Hematopoietic multipotent progenitor cell treated with erythropoietin and hydrocortisone succinate and interleukin-3 and kit ligand, for 4 days (in vitro differentiated cells): ENCODE data around the gene SLC17A1.

Source experiments
- DNase-seq: peaks from one replicate; pipeline ENCODE4 v3.0.0-alpha.2; 2015

The SLC17A1 gene, protein sequence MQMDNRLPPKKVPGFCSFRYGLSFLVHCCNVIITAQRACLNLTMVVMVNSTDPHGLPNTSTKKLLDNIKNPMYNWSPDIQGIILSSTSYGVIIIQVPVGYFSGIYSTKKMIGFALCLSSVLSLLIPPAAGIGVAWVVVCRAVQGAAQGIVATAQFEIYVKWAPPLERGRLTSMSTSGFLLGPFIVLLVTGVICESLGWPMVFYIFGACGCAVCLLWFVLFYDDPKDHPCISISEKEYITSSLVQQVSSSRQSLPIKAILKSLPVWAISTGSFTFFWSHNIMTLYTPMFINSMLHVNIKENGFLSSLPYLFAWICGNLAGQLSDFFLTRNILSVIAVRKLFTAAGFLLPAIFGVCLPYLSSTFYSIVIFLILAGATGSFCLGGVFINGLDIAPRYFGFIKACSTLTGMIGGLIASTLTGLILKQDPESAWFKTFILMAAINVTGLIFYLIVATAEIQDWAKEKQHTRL

DNA sequence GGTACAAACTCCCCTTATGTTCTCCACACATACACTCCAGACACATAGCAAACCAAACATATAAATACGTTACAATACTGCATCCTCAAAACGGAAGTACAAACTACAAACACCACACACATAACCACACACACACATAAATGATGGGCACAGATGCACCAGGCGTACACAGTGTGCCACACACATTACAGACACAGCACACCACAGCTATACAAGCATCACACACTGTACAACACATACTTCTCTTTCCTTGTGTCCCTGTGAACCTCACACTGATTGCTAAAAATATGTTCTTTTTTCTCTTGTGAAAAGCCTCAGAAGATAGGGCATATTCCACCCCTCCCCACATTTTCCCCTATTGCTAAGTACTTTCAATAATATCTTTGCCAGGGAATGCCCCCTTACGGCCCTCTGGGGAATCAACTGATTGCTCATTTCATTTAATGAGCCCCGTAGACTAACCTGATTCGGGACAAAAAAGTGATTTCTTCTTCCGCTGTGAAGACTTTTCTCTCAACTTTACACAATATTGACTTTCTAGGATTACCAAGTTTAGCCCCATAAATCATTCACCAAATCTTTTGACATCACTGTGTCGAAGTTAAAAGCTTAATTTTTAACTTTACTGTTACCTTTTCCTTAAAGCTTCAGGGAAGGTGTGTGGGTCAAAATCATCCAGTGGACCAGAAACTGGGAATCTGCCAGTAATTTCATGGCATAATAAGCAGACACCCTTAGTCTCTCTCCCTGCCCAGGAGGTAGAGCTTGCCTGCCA is at the start of gene SLC17A1:
Gene SLC17A1 (minus strand): TSS at position 521 of the 775 bp plus-strand sequence. CDS start 1,495 bp downstream, outside the sequence.
- DNase-seq, result no peak

DNA sequence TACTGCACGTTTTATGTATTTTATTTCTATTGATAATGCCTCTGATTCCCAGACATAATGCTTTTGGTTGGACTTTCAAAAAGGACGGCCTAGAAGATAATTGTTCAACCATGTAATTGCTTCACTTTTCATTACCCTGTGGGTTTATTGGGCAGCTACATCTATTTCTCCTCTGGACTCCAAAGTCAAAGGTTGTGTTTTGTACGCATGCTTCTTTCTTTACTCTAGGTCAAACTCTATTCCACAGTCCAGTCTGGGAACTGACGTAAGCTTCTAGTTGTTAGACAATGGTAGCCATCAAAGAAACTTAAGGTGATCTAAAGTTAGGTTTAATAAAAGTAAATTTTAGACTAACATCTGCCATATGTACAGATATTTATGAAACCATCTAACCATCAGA is 48.7 kb upstream of the SLC17A1 start:
- DNase-seq, result no peak

DNA sequence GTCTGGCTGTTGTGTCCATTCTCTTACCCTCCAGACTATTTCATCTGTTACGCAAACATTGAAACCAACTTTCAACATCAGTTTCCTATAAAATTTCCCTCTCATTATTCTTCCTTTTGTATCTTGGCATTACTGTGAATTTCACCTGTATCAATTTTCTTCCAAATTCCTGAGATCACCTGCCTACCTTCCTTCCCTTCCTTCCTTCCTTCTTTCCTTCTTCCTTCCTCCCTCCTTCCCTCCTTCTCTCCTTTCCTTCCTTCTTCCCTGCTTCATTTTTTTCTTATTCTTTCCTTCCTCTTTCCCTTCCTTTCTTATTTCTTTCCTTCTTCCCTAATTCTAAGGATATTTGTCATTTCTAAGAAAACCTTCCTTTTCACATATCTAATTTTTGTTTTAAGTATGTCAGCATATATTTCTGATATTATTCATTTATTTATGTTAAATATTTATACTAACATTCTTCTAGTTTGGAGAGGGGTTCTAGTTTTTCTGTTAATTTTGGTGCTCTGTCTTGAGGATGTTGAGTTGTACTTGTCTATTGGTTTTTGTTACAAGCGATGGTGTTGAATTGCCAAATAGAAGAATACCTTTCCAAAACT is 47.0 kb upstream of the SLC17A1 start:
- no peak for DNase-seq

DNA sequence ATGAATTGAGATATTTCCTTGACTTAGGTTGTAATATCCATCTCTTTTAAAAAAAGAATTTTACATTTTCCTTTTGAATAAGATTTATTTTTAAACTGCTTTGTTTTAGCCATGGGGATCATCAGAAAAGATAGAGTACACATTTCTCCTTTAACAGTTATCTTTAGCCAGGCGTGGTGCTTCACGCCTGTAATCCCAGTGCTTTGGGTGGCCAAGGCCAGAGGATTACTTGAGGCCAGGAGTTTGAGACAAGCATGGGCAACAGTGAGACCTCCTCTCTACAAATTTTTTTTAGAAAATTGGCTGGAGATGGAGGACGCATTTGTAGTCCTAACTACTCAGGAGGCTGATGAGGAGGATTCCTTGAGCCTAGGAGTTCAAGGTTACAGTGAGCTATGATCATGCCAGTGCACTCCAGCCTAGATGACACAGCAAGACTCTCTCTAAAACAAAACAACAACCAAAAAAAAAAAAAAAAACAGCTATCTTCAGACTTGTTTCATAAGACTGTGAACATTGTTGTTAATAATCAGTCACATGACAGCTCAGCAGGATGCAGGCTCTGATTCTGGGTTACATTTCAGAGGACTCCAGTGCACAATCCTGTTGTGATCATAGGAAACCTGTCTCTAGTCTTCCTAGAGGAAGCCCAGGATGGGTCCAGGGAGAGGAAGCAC is 44.2 kb upstream of the SLC17A1 start:
- DNase-seq, result no peak

GRCh38 chr6:25875563-25875905 is 43.7 kb upstream of the SLC17A1 start:
- DNase-seq, result no peak

DNA sequence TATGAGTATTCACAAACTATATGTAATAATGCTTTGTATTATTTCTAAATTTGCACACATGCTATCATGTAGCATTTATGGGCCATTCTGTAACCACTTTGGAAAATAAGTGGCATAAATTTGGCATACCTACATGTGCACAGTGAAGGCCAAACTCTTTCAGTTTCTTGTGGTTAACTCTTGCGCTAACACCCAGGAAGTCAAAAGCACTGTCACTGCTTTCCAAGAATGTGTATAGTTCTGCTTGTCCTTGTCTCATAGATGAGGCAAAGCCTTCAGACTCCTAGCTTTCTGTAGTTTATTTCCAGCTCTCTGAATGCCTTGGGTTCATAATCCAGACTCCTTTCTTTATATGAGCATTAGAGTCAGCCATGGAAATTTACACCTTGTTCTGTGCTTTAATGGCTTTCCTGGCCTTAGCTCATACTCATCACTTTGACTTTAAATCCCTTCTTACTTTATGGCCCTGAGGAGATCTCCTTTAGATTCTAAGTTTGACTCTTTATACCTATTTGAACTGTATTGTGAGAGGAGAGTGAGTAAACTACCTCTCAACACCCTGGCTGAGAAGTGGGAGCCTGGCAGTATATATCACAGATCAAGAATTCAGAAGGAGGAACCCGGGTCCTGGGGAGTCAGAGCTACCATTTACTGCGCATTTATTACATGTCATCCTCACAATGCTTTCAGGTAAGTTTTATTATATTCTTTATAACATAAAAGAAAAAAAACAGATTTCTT is 43.1 kb upstream of the SLC17A1 start:
- DNase-seq, result peak; percentile 43

- no peak for DNase-seq
Measured at GRCh38 chr6:25874118-25874517, 42.3 kb upstream of the SLC17A1 start, which contains the start of gene SLC17A3. SLC17A3 (minus strand) TSS chr6:25874243; CDS start chr6:25868387, 5,856 bp downstream.

DNA sequence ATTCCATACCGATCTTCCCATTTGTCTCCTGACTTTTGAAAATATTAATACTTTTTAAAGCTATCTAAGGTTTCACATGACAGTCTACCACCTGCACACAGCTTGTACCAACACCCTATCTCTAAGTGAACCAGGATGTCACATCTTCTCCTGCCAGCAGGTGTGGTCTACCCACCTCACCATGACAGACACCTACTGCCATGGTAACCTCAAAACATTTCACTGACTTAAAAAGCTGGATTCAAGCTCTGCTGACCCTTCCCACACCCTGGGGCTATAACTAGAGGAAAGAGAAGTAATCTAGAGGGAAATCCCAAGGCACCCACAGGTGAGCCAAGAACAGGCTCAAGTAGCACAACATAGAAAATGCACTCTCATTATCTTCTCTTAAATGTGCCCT is 41.0 kb upstream of the SLC17A1 start:
- DNase-seq, result no peak

DNA sequence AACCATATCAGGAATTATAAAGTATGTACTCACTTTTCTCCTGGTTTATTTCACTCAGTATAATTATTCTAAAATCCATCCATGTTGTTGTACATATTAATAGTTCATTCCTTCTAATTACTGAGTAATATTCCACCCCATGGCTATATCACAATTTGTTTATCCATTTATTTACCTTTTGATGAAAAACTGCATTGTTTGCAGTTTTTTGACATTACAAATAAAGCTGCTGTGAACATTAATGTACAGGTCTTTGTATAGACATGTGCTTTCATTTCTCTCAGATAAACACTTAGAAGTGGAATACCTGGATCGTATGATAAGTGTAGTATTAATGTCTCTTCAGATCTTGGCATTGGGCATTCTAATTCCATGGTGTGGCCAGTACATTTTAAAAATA is 38.0 kb upstream of the SLC17A1 start:
- no peak for DNase-seq

- no peak for DNase-seq
Measured at GRCh38 chr6:25868436-25869183, 36.8 kb upstream of the SLC17A1 start.

GRCh38 chr6:25866011-25866410 is 34.2 kb upstream of the SLC17A1 start:
- peak; percentile 84 for DNase-seq

DNA sequence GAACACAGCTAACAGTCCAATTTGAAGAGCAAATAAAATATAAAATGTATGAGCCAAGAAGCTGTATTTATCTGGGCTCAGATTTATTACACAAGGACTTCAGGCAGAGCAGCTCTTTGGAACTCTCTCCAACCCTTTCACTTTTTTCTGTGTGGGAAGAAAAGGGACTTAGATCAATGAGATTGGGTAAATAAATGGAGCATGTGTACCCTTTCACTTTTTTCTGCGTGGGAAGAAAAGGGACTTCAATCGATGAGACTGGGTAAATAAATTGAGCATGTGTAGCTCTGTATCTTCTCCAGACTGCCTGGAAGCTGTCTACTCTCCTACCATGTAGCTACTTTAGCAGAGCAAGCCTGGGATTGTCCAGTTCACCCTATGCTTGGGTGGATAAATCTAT is 31.5 kb upstream of the SLC17A1 start:
- DNase-seq, result no peak

DNA sequence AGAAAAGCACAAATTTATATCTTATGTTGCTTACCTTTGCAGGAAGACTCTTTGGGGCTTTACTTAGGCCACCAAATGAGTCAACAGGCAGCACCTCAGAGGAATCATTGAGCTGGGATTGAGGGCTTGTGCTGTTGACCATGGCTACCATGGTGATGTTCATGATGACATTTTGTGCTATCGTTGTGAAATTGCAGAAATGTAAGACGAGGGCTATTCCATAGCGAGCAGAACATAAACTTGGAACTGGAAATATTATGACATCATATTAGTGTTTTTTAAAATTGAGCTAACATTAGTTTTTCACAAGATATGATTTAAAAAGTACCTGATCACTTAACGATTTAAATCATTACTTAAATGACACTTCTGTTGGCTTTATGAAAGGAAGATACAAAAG is 30.3 kb upstream of the SLC17A1 start:
- no peak for DNase-seq

DNA sequence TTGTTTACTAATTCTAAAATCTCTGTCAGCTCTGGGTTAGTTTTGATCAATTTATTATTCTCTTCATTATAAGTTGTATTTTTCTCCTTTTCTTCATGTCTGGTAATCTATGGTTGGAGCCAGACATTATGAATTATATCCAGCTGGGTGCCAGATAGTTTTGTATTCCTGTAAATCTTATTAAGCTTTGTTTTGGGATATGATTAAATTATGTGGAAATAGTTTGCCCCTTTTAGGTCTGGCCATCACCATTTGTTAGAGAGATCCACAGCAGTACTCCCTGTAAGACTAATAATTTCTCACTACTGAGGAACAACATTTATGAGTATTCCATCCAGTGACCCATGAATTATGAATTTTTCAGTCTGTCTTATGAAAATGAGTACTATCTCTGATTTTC is 20.9 kb upstream of the SLC17A1 start:
- no peak for DNase-seq

DNA sequence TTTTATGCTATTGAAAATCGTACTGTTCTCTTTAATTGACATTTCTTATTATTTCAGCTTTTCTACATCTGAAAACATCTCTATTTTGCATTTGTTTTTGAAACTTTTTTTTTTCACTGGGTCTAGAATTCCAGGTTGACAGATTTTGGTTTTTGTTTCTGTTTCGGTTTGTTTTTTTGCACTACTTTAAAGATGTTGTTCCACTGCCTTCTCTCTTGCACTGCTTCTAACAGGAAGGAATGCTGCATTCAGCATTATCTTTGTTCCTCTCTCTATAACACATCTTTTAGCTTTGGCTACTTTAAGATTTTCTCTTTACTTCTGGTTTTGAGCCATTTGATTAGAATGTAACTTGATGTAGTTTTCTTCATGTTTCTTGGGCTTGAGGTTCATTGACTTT is 20.1 kb upstream of the SLC17A1 start:
- no peak for DNase-seq

GRCh38 chr6:25844518-25844917 is 12.7 kb upstream of the SLC17A1 start:
- DNase-seq, result no peak

- no peak for DNase-seq
Measured at GRCh38 chr6:25842526-25842925, 10.7 kb upstream of the SLC17A1 start.

DNA sequence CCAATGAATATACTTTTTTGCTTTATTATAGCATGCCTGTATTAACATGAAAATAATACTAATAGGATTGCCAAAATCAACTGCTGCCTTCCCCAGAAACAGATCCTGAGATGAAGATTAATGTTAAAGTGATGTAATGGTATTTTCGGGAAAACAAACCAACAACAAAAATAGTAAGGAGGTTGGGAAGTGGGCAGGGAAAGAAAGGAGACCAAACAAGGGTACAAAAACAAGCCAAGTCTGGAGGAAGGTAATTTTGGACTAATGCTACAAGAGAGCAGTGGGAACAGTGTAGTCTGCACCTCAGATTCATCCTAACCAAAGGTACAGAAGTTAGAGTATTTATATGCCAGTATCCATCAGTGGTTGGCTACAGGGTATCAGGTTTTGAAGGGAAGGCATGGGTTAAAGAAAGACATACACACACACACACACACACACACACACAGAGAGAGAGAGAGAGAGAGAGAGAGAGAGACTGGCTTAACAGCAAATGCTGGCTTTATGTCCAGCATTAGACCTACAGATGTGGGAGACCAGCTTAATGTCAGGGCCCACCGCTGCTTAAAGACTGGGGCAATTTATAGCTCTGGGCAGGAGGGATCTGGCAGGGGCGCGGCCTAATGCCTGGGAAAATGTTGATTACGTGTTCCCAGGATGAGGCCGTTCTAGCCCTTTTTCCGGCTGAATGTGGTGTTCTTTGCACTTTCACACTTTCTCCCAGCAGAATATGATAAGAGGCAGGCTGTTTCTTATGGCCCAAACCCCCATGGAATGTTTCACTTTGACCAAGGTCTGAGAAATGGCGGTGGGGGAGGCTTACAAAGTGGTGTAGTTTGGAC is 3.8 kb upstream of the SLC17A1 start:
- no peak for DNase-seq

GRCh38 chr6:25834950-25835349 is 3.1 kb upstream of the SLC17A1 start:
- DNase-seq, result peak; percentile 8

DNA sequence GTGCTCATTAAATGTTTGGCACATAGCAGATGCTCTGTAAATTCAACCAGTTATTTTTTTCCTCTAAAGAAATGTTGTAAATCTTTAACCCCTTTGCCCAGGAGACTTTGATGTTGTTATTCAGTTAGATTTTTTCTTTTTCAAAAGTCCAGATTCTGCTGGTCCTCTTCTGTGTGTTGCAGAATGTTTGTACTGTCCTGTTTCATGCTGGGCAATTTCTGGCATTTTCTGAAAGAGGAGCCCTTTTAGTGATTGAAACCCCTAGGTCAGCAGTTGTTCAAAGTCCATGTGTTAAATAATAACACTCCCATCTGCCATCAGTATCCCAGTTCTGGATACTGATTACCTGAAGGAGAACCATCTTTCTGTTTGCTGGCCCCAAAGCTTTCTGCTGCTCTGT is 1.3 kb upstream of the SLC17A1 start:
- no peak for DNase-seq

GRCh38 chr6:25832670-25833069 is 818 bp upstream of the SLC17A1 start:
- no peak for DNase-seq
